ENCODE data around the gene PIK3R1.

DNA sequence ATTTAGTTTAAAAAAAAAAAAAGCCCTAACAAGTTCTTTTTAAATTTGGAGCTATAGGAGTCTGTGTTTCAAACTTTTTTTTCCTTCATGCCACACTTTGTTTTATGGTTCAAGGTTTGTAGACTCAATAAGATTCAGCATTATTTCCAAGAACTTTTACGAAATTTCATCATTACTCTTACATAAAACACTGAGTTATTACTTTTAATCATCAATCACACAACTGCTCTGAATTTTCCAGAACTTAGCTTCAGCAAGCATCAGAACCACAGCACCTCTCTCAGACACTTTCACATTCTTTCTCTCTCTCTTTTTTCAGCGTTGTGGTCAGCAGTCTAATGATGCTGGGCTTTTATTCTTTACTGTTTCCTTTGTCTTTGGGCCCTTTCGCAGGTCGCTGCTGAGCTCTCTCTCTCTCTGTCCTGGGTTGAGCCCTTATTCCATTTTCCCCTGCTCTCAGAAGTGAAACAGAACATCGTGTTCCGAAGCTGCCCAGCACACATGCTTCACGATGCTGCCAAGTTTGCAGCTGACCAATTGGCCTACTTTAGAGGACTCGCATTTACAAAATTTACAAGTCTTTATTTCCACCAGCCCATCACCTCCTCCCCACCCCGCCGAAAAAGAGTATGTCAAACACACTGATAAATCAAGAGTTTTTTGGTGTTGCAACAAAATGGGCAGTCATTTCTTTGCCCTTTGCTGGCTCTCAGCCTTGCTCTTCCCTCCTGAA, 44.6 kb upstream of the PIK3R1 start:
- TF ChIP-seq POLR2A (IDR thresholded peaks at IDR 0.05; ENCODE audit: low read depth, low read length): no peak
- TF ChIP-seq POLR2AphosphoS5 (IDR thresholded peaks at IDR 0.05; ENCODE audit: low read depth, low read length): no peak

Data from GM12892 (cell line).